Measurements from ENCODE around the gene INMT. TPM values are rescaled to one million over a fixed set of nuclear protein-coding genes. Genes with fewer than 3 reads are reported as not detected.

Gene INMT
- total and polyA plus RNA-seq, 2 of the 13 experiments (the other 11 are each of a cell fraction or from before 2014, with no cell fraction given) = not detected

GRCh38 chr7:30703756-30704155 is 48.2 kb upstream of the INMT start:
- no peaks in the 10 kb centered on the region for H4K20me1 ChIP-seq (ENCODE audit: insufficient read depth, low read length)
- BruUV-seq (replicated peaks) = no TSS peak
- intact Hi-C loops (cut with micrococcal nuclease; ENCODE audit: unreplicated experiment) (no loop called here), in situ Hi-C loops (cut with HindIII; ENCODE audit: extremely low pct_ligation_motif_present, low pct_unique_long_range_greater_than_20kb) (no loop called here)
- TF ChIP-seq ZNF225 (CRISPR knock-in tag; IDR thresholded peaks at IDR 0.05) (no peak), SNAPC2 (CRISPR knock-in tag; IDR thresholded peaks at IDR 0.05) (no peak), ZNF260 (CRISPR knock-in tag; IDR thresholded peaks at IDR 0.05; ENCODE audit: borderline replicate concordance, low read depth) (no peak), PRMT3 (CRISPR knock-in tag; IDR thresholded peaks at IDR 0.05; ENCODE audit: borderline replicate concordance, low read depth) (no peak), ZNF382 (CRISPR knock-in tag; IDR thresholded peaks at IDR 0.05; ENCODE audit: borderline replicate concordance) (no peak)
- TF ChIP-seq, protein P1, sequence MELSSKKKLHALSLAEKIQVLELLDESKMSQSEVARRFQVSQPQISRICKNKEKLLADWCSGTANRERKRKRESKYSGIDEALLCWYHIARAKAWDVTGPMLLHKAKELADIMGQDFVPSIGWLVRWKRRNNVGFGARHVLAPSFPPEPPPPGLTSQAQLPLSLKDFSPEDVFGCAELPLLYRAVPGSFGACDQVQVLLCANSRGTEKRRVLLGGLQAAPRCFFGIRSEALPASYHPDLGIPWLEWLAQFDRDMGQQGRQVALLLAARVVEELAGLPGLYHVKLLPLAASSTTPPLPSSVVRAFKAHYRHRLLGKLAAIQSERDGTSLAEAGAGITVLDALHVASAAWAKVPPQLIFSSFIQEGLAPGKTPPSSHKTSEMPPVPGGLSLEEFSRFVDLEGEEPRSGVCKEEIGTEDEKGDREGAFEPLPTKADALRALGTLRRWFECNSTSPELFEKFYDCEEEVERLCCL (CRISPR knock-in tag; IDR thresholded peaks at IDR 0.05; ENCODE audit: borderline replicate concordance) = no peak
- TF ChIP-seq, protein P2, sequence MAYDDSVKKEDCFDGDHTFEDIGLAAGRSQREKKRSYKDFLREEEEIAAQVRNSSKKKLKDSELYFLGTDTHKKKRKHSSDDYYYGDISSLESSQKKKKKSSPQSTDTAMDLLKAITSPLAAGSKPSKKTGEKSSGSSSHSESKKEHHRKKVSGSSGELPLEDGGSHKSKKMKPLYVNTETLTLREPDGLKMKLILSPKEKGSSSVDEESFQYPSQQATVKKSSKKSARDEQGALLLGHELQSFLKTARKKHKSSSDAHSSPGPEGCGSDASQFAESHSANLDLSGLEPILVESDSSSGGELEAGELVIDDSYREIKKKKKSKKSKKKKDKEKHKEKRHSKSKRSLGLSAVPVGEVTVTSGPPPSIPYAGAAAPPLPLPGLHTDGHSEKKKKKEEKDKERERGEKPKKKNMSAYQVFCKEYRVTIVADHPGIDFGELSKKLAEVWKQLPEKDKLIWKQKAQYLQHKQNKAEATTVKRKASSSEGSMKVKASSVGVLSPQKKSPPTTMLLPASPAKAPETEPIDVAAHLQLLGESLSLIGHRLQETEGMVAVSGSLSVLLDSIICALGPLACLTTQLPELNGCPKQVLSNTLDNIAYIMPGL (CRISPR knock-in tag; IDR thresholded peaks at IDR 0.05; ENCODE audit: borderline replicate concordance in 1 of 2, low read depth in 1 of 2) = no peak
- ChIA-PET CTCF (ENCODE audit: low intra/inter-chr PET ratio, low total read pairs) (no interaction called here), POLR2A (no interaction called here)
- H3K79me2 ChIP-seq (ENCODE audit: insufficient read depth, low read length) = no peaks in the 10 kb centered on the region
- no peak overlapping the region for H3K4me3 ChIP-seq (replicated peaks in 1 of 3; ENCODE audit: insufficient read depth in 1 of 3, low read depth in 2 of 3, low read length in 3 of 3)
- 15% methylated on average over 4 of the region's 4 CpGs for WGBS (ENCODE audit: low lambda C conversion rate)
- FAIRE-seq (no peak), DNase-seq (ENCODE audit: low spot score) (no peak), ATAC-seq (no peak)
- H3K9ac ChIP-seq (ENCODE audit: insufficient read depth, low read depth, low read length) = no peak overlapping the region
- H2AFZ ChIP-seq (ENCODE audit: low read length) = no peak overlapping the region
- H3K4me2 ChIP-seq (ENCODE audit: low read depth, low read length) = no peak overlapping the region
- H3K36me3 ChIP-seq (replicated peaks in 1 of 2; ENCODE audit: control insufficient read depth in 1 of 2, insufficient read depth in 2 of 2, low read length in 2 of 2) = no peaks in the 10 kb centered on the region
- no peaks in the 10 kb centered on the region for H3K4me1 ChIP-seq (ENCODE audit: insufficient read depth, low read length)
- no peaks in the 10 kb centered on the region for H3K9me3 ChIP-seq (ENCODE audit: low read length)
- H3K27ac ChIP-seq (ENCODE audit: extremely low read length, insufficient read depth, low read length) = no peak overlapping the region
- H3K27me3 ChIP-seq (ENCODE audit: control insufficient read depth in 1 of 2, insufficient read depth in 2 of 2, low read length in 2 of 2) = peaks cover 6 to 8% of the 10 kb centered on the region in 2 experiments; a peak in 4 of 5 replicates
